Epithelial cell of esophagus (primary cell): ENCODE measurements around the gene UCK2.
A peak's percentile ranks its signal among the peaks of the same experiment; 100 is the strongest.

Source experiments
- DNase-seq: peaks from one replicate; pipeline ENCODE4 v3.0.0; 2010; ENCODE audit warnings: low read depth
- H3K4me3 ChIP-seq: 2 replicates; pipeline ENCODE4 v1.5.1; 2011; ENCODE audit warnings: mild to moderate bottlenecking, low read length, control low read depth
- CTCF ChIP-seq: IDR thresholded peaks from 2 replicates; pipeline ENCODE4 v1.5.1; 2011; ENCODE audit warnings: low read depth, mild to moderate bottlenecking, low read length, control low read depth, inconsistent platforms; ENCODE audit not compliant: insufficient read depth; ENCODE audit errors: missing control alignments

Gene UCK2

DNA sequence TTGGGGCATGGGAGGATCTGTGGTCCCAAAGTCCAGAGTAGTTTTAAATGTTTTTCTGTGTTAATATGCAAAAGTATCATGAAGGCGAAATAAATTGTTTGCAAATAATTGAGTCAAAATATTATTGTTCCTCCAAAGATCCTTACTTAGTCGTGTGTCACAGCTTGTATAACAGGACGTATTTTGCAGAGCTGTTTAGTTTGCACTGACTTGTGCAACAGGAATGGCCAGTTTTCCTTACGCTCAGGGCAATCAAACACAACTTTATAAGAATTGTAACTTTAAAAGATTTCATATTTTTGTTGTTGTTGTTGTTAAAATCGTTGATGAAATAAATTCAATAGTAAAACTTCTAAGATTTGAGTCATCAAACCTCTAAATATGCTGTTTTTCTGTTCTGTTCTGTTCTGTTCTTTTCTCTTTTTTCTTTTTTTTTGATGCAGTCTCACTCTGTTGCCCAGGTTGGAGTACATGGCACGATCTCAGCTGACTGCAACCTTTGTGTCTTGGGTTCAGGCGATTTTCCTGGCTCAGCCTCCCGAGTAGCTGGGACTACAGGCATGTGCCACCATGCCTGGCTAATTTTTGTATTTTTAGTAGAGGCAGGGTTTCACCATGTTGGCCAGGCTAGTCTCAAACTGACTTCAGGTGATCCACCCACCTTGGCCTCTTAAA is 60.6 kb downstream of the UCK2 start:
- TF ChIP-seq CTCF = no peak
- DNase-seq = peak; percentile 82
- H3K4me3 ChIP-seq = peak overlapping the region; percentile 12

DNA sequence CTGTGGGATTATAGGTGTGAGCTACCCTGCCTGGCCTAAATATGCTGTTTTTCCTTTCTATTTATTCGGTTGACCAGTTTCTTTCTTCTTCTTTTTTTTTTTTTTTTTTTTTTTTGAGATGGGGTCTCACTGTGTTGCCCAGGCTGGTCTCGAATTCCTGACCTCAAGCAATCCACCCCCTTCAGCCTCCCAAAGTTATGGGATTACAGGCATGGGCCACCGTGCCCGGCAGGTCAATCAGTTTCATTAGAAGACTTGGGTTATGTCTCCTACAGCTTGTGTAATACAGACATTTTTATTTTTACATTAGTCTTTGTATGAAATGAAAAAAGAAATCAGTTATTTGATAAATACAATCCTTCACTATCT is 61.1 kb downstream of the UCK2 start:
- H3K4me3 ChIP-seq = no peak overlapping the region
- TF ChIP-seq CTCF = no peak
- no peak for DNase-seq

DNA sequence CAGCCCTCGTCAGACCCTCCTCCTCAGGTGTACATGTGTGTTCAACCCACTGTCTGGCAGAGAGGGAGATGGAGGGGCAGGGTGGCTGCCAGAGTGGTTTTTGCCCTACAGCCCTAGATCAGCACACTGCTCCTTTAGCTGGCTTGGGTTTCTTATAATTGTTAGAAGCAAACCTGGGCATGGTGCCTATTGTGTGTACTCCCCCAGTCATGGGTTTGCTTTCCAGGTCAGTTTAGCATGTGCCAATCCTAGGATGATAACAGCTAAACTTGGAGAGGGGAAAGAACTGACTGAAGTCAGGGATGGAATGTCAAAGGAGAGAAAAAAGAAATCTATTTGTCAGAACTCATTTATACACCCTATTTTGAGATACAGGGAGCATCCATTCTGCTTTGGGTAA is 63.3 kb downstream of the UCK2 start:
- DNase-seq = no peak
- no peak for TF ChIP-seq CTCF
- no peak overlapping the region for H3K4me3 ChIP-seq

GRCh38 chr1:165891111-165891860 is 63.9 kb downstream of the UCK2 start:
- TF ChIP-seq CTCF = no peak
- no peak overlapping the region for H3K4me3 ChIP-seq
- DNase-seq = no peak

DNA sequence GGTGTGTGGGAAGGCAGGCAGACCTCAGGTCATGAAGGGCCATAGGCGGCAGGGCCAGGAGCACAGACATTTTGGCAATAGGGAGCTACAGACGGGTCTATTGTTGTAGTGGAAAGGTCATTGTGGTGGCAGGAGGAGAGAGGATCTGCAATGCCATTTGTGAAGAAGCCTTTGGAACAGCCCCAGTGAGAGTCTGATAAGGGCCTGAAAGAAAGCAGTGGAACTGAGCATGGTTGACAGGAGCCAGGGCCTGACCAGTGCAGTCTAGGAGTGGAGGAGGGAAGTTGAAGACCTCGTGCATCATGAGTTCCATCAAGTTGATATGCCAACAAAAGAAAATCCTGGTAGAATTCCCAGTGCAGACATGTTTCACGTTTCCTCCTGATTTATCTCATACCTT is 65.5 kb downstream of the UCK2 start:
- no peak overlapping the region for H3K4me3 ChIP-seq
- no peak for TF ChIP-seq CTCF
- no peak for DNase-seq

DNA sequence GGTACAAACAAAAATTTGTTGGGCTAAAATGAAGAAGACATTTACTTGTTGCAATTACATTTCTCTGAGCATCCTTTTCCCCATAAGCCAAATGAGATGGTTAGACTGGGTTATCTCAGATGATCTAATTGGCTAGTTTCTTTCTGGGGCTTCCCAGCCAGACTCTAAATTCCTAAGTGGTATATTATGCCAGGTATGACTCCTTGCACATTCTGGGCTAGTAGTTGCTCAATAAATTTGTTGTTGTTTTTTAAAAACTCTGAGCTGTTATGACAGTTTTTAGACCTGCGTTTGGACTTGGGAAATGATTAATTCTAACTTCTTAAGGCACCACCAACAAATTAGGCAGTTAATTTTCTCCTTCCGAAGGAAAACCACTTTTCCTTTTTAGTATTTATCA is 66.1 kb downstream of the UCK2 start:
- no peak overlapping the region for H3K4me3 ChIP-seq
- TF ChIP-seq CTCF = no peak
- DNase-seq = no peak

GRCh38 chr1:165894591-165894990 is 67.2 kb downstream of the UCK2 start:
- H3K4me3 ChIP-seq = no peak overlapping the region
- no peak for TF ChIP-seq CTCF
- DNase-seq = no peak
